SK-N-SH treated with all-trans-retinoic acid at 6 μM for 48 hours (cell line): Measurements from ENCODE around the gene TICRR.

Source experiments
- ARNTL ChIP-seq: fragments of 450-650 bp; formaldehyde crosslinking; IDR thresholded peaks from 2 replicates; pipeline ENCODE4 v1.5.0; 2020; ENCODE audit warnings: low read depth, mild to moderate bottlenecking, moderate library complexity, borderline replicate concordance
- CSDC2 ChIP-seq: fragments of 250-450 bp; sonication (Bioruptor Pico); IDR thresholded peaks from 2 replicates; pipeline ENCODE4 v1.5.0; 2020; ENCODE audit warnings: mild to moderate bottlenecking, moderate library complexity
- GLIS3 ChIP-seq: fragments of 250-450 bp; sonication (Bioruptor Pico); IDR thresholded peaks from 2 replicates; pipeline ENCODE4 v1.5.0; 2020; ENCODE audit warnings: mild to moderate bottlenecking, moderate library complexity
- PATZ1 ChIP-seq: fragments of 250-450 bp; sonication (Bioruptor Pico); IDR thresholded peaks from 2 replicates; pipeline ENCODE4 v1.8.0; 2020; ENCODE audit warnings: mild to moderate bottlenecking, moderate library complexity, borderline replicate concordance
- RARB ChIP-seq: fragments of 250-450 bp; sonication (Bioruptor Pico); IDR thresholded peaks from 2 replicates; pipeline ENCODE4 v1.8.0; 2021; ENCODE audit warnings: mild to moderate bottlenecking, moderate library complexity
- TOX ChIP-seq: fragments of 250-450 bp; sonication (Bioruptor Pico); IDR thresholded peaks from 2 replicates; pipeline ENCODE4 v1.8.0; 2021; ENCODE audit warnings: mild to moderate bottlenecking, moderate library complexity, borderline replicate concordance
- TSHZ2 ChIP-seq: fragments of 250-450 bp; sonication (Bioruptor Pico); IDR thresholded peaks from 2 replicates; pipeline ENCODE4 v1.5.0; 2020; ENCODE audit warnings: mild to moderate bottlenecking, moderate library complexity
- ZC3H10 ChIP-seq: fragments of 250-450 bp; sonication (Bioruptor Pico); IDR thresholded peaks from 2 replicates; pipeline ENCODE4 v1.5.1; 2021; ENCODE audit warnings: mild to moderate bottlenecking, moderate library complexity
- ZFP30 ChIP-seq: fragments of 450-650 bp; formaldehyde crosslinking; IDR thresholded peaks from 2 replicates; pipeline ENCODE4 v1.5.0; 2022; ENCODE audit warnings: mild to moderate bottlenecking, moderate library complexity
- ZNF565 ChIP-seq: fragments of 450-650 bp; formaldehyde crosslinking; conservative IDR thresholded peaks from 2 replicates; pipeline ENCODE4 v1.5.0; 2020; ENCODE audit warnings: low read depth, mild to moderate bottlenecking, moderate library complexity
- ZNF70 ChIP-seq: fragments of 450-650 bp; formaldehyde crosslinking; IDR thresholded peaks from 2 replicates; pipeline ENCODE4 v1.5.0; 2020; ENCODE audit warnings: mild to moderate bottlenecking, moderate library complexity

GRCh38 chr15:89669309-89669865, 94.1 kb downstream of the TICRR start:
- TF ChIP-seq ZNF70 (CRISPR knock-in tag) (no peak), TSHZ2 (CRISPR knock-in tag) (no peak), CSDC2 (CRISPR knock-in tag) (no peak), ZC3H10 (CRISPR knock-in tag) (no peak), ARNTL (CRISPR knock-in tag) (no peak), ZFP30 (CRISPR knock-in tag) (no peak), RARB (CRISPR knock-in tag) (no peak), PATZ1 (CRISPR knock-in tag) (no peak), GLIS3 (CRISPR knock-in tag) (no peak), TOX (CRISPR knock-in tag) (no peak), ZNF565 (no peak)
